ENCODE results near the gene CAMP. TPM values are rescaled to one million over a fixed set of nuclear protein-coding genes. Genes with fewer than 3 reads are reported as not detected.

The CAMP gene
- total RNA-seq, 3 donors from 2014 or later, result not detected

DNA sequence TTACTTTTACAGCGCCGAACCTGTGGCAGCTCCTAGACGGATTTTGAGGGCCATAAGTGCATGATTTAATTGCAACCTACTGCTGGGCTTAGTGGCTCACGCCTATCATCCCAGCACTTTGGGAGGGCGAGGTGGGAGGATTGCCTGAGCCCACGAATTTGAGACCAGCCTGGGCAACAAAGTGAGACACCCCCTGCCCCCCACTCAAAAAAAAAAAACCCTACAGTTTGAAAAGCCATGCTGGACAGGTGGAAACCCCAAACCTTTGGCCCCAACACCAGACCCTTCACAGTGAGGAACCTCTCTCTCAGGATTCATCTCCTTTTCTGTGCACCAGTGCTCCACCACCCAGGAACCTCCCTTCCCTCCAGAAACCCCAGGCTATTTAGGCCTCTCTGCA, 34.0 kb upstream of the CAMP start:
- Histone ChIP-seq H3K4me1 (ENCODE audit: low read depth) (no peaks in the 10 kb centered on the region), H3K36me3 (ENCODE audit: low read depth) (no peaks in the 10 kb centered on the region), H3K9me3 (no peaks in the 10 kb centered on the region), H3K4me3 (no peak overlapping the region)
- intact Hi-C loops (cut with DNase I, micrococcal nuclease), result no loop called here
- DNase-seq (no peak), ATAC-seq (no peak)
- TF ChIP-seq, protein P1, sequence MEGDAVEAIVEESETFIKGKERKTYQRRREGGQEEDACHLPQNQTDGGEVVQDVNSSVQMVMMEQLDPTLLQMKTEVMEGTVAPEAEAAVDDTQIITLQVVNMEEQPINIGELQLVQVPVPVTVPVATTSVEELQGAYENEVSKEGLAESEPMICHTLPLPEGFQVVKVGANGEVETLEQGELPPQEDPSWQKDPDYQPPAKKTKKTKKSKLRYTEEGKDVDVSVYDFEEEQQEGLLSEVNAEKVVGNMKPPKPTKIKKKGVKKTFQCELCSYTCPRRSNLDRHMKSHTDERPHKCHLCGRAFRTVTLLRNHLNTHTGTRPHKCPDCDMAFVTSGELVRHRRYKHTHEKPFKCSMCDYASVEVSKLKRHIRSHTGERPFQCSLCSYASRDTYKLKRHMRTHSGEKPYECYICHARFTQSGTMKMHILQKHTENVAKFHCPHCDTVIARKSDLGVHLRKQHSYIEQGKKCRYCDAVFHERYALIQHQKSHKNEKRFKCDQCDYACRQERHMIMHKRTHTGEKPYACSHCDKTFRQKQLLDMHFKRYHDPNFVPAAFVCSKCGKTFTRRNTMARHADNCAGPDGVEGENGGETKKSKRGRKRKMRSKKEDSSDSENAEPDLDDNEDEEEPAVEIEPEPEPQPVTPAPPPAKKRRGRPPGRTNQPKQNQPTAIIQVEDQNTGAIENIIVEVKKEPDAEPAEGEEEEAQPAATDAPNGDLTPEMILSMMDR (IDR thresholded peaks at IDR 0.05), result no peak

DNA sequence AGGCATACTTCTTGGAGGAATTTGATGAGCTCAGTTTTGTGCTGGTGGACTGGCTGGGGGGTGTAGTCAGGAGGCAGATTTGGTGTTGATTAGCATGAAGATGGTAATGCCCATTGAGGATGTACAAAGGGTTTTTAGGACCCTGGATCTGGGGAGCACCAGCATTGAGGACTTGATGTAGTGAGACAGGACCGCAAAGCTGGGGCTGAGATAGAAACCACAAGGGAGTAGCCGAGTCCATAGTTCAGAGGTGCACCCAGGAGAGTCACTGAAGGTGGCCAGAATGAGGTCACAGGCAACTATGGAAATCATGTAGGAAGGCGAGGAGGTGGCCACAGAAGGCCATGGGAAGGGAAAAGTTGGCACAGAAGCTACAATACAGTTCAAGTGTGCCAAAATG, 32.4 kb upstream of the CAMP start:
- H3K36me3 ChIP-seq (ENCODE audit: low read depth), result no peaks in the 10 kb centered on the region
- TF ChIP-seq, protein P1 (IDR thresholded peaks at IDR 0.05), result no peak
- peaks cover 3% of the 10 kb centered on the region for H3K4me1 ChIP-seq (ENCODE audit: low read depth)
- H3K9me3 ChIP-seq, result no peaks in the 10 kb centered on the region
- no peak overlapping the region for H3K4me3 ChIP-seq
- intact Hi-C loops (cut with DNase I, micrococcal nuclease), result no loop called here
- DNase-seq, result peak in 1 of 3 donors; percentile 23
- ATAC-seq, result peak; percentile 13

DNA sequence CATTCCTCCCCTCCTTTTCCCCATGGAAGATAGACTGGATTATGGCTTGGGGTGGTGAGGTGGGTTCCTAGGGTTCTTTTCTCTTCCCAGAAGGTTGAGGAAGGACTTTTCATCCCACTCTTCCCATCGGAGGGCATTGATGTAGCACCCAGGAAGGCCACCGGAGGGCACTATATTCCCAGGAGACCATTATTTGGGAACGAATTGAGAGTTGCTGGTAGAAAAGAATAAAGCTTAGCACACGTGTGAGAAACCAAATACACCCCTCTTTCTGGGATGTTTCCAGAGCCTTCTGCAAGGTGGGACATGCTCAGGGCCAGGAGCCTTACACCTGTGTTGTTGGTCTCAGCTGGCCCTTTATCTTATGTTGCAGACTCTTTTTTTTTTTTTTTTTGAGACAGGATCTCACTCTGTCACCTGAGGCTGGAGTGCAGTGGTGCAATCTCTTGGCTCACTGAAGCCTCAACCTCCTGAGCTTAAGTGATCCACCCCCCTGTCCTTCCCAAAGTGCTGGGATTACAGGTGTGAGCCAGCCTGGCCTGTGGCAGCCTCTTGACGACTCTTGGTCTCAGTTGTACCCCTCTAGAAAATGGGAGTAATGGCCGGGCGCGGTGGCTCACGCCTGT, 28.7 kb upstream of the CAMP start:
- no peak overlapping the region for H3K4me3 ChIP-seq
- H3K9me3 ChIP-seq, result no peaks in the 10 kb centered on the region
- DNase-seq (peak in 2 of 3 donors; percentile 77 to 79), ATAC-seq (peak; percentile 83)
- intact Hi-C loops (cut with DNase I, micrococcal nuclease), result no loop called here
- H3K4me1 ChIP-seq (ENCODE audit: low read depth), result peaks cover 3% of the 10 kb centered on the region
- H3K36me3 ChIP-seq (ENCODE audit: low read depth), result no peaks in the 10 kb centered on the region
- TF ChIP-seq, protein P1 (IDR thresholded peaks at IDR 0.05), result peak; percentile 46

DNA sequence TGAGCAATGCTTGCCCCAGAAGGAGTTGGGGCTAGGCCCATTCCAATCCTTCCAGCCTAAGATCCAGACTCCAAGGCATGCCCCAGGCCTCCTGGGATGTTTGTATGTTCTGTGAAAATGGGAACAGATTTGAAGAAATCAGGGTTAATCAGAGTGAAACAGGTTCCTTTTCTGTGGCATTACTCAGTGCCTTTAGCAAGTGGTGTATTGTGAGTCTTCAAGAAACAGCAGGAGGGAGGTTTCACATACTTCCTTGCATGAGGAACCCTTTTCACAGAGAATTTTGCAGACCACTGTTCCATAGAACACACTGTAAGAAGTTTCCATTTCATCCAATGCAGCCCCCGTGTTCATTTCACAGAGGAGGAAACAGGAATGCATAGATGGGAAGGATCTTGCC, 26.7 kb upstream of the CAMP start:
- DNase-seq, result no peak
- TF ChIP-seq, protein P1 (IDR thresholded peaks at IDR 0.05), result no peak
- intact Hi-C loops (cut with DNase I, micrococcal nuclease), result no loop called here
- no peaks in the 10 kb centered on the region for H3K36me3 ChIP-seq (ENCODE audit: low read depth)
- no peak for ATAC-seq
- H3K4me3 ChIP-seq, result no peak overlapping the region
- H3K9me3 ChIP-seq, result no peaks in the 10 kb centered on the region
- peaks cover 3% of the 10 kb centered on the region for H3K4me1 ChIP-seq (ENCODE audit: low read depth)

DNA sequence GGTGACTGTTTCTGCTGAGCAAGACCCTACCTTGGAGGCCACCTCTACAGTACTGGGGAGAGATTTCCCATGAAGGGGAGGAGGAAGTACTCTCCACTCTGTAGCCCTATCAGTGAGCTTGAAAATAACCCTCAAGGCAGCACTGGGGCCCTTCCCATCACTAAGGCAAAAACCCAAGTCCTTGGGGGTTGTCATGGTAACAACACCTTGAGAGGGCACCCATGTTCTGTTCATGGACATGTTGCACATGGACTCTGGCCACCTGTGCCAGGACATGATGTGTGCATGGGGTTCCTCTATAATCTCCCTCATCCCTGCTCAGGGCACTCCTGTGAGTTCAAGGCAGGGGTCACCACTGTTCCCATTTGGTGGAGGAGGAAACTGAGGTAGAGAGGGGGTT, 24.2 kb upstream of the CAMP start:
- intact Hi-C loops (cut with DNase I, micrococcal nuclease), result no loop called here
- ATAC-seq (no peak), DNase-seq (no peak)
- H3K9me3 ChIP-seq, result no peaks in the 10 kb centered on the region
- TF ChIP-seq, protein P1 (IDR thresholded peaks at IDR 0.05), result no peak
- no peaks in the 10 kb centered on the region for H3K36me3 ChIP-seq (ENCODE audit: low read depth)
- H3K4me1 ChIP-seq (ENCODE audit: low read depth), result peaks cover 3% of the 10 kb centered on the region
- no peak overlapping the region for H3K4me3 ChIP-seq

DNA sequence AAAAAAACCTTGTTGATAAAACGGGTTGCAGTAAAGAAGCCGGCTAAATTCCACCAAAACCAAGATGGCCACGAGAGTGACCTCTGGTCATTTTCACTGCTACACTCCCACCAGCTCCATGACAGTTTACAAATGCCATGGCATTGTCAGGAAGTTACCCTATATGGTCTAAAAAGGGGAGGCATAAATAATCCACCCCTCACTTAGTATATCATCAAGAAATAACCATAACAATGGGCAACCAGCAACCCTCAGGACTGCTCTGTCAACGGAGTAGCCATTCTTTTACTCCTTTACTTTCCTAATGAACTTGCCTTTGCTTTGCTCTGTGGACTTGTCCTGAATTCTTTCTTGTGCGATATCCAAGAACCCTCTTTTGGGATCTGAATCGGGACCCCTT, 20.7 kb upstream of the CAMP start:
- H3K9me3 ChIP-seq, result no peaks in the 10 kb centered on the region
- TF ChIP-seq, protein P1 (IDR thresholded peaks at IDR 0.05), result no peak
- H3K36me3 ChIP-seq (ENCODE audit: low read depth), result no peaks in the 10 kb centered on the region
- no peak for ATAC-seq
- no peak overlapping the region for H3K4me3 ChIP-seq
- no peak for DNase-seq
- intact Hi-C loops (cut with DNase I, micrococcal nuclease), result no loop called here
- H3K4me1 ChIP-seq (ENCODE audit: low read depth), result no peaks in the 10 kb centered on the region
